ENCODE measurements around the gene SLIT3.

SLIT3 gene

GRCh38 chr5:169098331-169099121 lies 202.4 kb downstream of the SLIT3 start:
- DNase-seq, result no peak

GRCh38 chr5:169097374-169098326 lies 203.3 kb downstream of the SLIT3 start:
- no peak for DNase-seq

- no peak for DNase-seq
These were observed 205.0 kb downstream of the SLIT3 start for GRCh38 chr5:169095976-169096375.

- DNase-seq, result no peak
These were observed 205.5 kb downstream of the SLIT3 start for GRCh38 chr5:169095410-169095960.

- DNase-seq, result no peak
These were observed 206.1 kb downstream of the SLIT3 start for GRCh38 chr5:169094586-169095409.

- DNase-seq, result no peak
These were observed 209.5 kb downstream of the SLIT3 start for GRCh38 chr5:169091396-169091980.

- DNase-seq, result no peak
These were observed 211.6 kb downstream of the SLIT3 start for GRCh38 chr5:169089343-169089742.

- no peak for DNase-seq
These were observed 212.8 kb downstream of the SLIT3 start for GRCh38 chr5:169088028-169088725.

GRCh38 chr5:169085636-169086035 lies 215.3 kb downstream of the SLIT3 start:
- DNase-seq, result no peak

GRCh38 chr5:169085212-169085611 lies 215.7 kb downstream of the SLIT3 start:
- no peak for DNase-seq

- no peak for DNase-seq
These were observed 216.2 kb downstream of the SLIT3 start for GRCh38 chr5:169084775-169085174.

GRCh38 chr5:169083394-169084018 lies 217.4 kb downstream of the SLIT3 start:
- DNase-seq, result no peak

GRCh38 chr5:169081000-169081724 lies 219.8 kb downstream of the SLIT3 start:
- no peak for DNase-seq

- DNase-seq, result no peak
These were observed 220.5 kb downstream of the SLIT3 start for GRCh38 chr5:169080448-169080911.

- no peak for DNase-seq
These were observed 221.2 kb downstream of the SLIT3 start for GRCh38 chr5:169079697-169080096.

GRCh38 chr5:169074839-169075238 lies 226.1 kb downstream of the SLIT3 start:
- no peak for DNase-seq

GRCh38 chr5:169072233-169072632 lies 228.7 kb downstream of the SLIT3 start:
- DNase-seq, result no peak

- DNase-seq, result no peak
These were observed 230.5 kb downstream of the SLIT3 start for GRCh38 chr5:169070413-169070812.

GRCh38 chr5:169067751-169068173 lies 233.2 kb downstream of the SLIT3 start:
- DNase-seq, result no peak

GRCh38 chr5:169065400-169065799 lies 235.5 kb downstream of the SLIT3 start:
- no peak for DNase-seq

All from MV-4-11 (cell line).